Loucy (cell line): ENCODE results near the gene PHKB.

Source experiments
- EZH2phosphoT487 ChIP-seq: fragments of 200-600 bp; IDR thresholded peaks from 2 replicates; pipeline ENCODE4 v1.6.1; 2018; ENCODE audit warnings: antibody characterized with exemption, mild to moderate bottlenecking, moderate library complexity, borderline replicate concordance
- TF ChIP-seq, protein P1 (sequence below): fragments of 200-600 bp; sonication (generic); conservative IDR thresholded peaks from 2 replicates; pipeline ENCODE4 v1.5.1; 2014; ENCODE audit warnings: mild to moderate bottlenecking, antibody characterized with exemption, low read length

DNA sequence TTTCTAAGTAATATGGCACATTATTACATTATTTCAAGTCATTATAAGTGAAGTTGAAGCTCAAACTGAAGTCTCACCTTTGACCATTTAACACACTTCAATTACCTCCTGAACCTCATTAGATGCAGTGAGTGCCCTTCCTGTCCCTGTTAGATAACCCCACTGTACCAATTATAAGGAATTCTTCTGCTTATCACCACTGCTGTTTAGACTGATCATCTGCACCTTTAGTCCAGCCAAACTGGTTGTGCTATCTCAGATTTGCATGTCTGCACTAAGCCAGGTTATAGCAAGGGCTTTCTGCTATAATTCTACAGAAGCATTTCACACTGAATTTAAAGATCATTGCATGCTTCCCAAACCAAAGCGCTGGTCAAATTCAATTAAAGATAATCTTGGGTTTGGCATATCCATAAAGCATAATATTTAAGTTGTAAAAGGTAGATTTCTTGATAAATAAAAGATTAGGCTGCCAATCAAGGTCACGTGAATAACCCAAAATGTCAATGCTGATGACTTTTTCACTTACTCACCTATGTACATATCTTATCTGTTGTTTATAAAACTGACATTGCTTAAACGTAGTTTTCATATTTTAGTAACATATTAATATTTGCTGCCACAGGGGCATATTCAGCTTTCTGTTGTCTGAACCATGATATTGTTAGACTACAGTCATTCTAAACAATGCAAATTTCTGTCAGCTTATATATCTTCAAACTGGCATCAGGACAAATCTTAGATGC, 12.1 kb upstream of the PHKB start:
- TF ChIP-seq, protein P1, sequence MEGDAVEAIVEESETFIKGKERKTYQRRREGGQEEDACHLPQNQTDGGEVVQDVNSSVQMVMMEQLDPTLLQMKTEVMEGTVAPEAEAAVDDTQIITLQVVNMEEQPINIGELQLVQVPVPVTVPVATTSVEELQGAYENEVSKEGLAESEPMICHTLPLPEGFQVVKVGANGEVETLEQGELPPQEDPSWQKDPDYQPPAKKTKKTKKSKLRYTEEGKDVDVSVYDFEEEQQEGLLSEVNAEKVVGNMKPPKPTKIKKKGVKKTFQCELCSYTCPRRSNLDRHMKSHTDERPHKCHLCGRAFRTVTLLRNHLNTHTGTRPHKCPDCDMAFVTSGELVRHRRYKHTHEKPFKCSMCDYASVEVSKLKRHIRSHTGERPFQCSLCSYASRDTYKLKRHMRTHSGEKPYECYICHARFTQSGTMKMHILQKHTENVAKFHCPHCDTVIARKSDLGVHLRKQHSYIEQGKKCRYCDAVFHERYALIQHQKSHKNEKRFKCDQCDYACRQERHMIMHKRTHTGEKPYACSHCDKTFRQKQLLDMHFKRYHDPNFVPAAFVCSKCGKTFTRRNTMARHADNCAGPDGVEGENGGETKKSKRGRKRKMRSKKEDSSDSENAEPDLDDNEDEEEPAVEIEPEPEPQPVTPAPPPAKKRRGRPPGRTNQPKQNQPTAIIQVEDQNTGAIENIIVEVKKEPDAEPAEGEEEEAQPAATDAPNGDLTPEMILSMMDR: no peak
- no peak for TF ChIP-seq EZH2phosphoT487
